GM12874 (cell line): ENCODE results near the gene SPPL2A.

Experiments used
- TF ChIP-seq, protein P1 (sequence below): IDR thresholded peaks from 2 replicates; pipeline ENCODE4 v1.5.1; 2011; ENCODE audit warnings: low read depth, mild to moderate bottlenecking, control low read depth, low read length, moderate library complexity; ENCODE audit not compliant: insufficient read depth

The SPPL2A gene, protein sequence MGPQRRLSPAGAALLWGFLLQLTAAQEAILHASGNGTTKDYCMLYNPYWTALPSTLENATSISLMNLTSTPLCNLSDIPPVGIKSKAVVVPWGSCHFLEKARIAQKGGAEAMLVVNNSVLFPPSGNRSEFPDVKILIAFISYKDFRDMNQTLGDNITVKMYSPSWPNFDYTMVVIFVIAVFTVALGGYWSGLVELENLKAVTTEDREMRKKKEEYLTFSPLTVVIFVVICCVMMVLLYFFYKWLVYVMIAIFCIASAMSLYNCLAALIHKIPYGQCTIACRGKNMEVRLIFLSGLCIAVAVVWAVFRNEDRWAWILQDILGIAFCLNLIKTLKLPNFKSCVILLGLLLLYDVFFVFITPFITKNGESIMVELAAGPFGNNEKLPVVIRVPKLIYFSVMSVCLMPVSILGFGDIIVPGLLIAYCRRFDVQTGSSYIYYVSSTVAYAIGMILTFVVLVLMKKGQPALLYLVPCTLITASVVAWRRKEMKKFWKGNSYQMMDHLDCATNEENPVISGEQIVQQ

DNA sequence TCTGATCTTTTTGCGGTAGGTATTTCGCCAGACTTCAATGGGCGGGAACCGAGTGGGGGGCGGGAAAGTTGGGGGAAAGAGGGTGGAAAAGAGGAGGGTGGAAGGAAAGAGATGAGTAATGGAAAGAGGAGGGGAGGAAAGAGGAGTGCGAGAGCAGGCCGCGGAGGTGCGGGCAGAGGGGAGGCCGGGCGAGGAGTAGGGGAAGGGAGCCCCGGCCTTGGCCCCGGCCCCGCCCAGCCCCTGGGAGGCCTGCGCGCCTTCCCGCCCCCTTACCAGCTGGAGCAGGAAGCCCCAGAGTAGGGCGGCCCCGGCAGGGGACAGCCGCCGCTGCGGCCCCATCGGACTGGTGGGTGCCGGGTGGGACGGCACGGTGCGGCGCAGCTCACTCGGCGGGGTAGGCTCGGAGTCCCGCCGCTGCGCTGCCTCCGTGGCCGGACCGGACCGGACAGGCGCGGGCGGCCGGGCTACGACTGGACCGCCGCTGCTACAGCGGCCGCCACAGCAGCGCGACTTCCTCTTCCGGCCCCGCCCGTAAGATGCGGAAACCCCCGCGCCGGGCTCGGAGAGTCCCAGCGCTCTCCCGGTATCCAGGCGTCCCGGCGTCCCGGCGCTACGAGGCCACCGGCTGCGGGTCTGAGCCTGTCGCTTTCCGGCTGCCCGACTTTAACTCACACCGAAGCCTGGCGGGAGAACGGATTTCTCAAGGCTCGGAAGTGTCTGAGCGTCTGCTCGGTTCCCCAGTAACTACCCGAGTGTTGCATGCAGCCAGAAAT, at the start of gene SPPL2A:
SPPL2A (minus strand) TSS at position 512 of the 773 bp plus-strand sequence; CDS start at position 339, 173 bp downstream.
- TF ChIP-seq, protein P1, sequence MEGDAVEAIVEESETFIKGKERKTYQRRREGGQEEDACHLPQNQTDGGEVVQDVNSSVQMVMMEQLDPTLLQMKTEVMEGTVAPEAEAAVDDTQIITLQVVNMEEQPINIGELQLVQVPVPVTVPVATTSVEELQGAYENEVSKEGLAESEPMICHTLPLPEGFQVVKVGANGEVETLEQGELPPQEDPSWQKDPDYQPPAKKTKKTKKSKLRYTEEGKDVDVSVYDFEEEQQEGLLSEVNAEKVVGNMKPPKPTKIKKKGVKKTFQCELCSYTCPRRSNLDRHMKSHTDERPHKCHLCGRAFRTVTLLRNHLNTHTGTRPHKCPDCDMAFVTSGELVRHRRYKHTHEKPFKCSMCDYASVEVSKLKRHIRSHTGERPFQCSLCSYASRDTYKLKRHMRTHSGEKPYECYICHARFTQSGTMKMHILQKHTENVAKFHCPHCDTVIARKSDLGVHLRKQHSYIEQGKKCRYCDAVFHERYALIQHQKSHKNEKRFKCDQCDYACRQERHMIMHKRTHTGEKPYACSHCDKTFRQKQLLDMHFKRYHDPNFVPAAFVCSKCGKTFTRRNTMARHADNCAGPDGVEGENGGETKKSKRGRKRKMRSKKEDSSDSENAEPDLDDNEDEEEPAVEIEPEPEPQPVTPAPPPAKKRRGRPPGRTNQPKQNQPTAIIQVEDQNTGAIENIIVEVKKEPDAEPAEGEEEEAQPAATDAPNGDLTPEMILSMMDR: no peak

DNA sequence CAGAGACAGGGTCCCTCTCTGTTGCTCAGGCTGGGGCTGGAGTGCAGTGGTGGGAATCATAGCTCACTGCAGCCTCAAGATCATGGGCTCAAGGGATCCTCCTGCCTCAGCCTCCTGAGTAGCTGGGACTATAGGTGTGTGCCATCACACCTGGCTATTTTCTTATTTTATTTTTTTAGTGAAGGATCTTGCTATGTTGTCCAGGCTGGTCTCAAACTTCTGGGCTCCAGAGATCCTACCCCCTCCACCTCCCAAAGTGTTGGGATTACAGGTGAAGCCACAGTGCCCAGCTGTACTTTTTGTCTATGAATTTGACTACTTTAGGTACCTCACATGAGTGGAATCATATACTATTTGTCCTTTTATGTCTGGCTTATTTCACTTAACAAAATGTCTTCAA, 49.1 kb upstream of the SPPL2A start:
- TF ChIP-seq, protein P1: no peak

DNA sequence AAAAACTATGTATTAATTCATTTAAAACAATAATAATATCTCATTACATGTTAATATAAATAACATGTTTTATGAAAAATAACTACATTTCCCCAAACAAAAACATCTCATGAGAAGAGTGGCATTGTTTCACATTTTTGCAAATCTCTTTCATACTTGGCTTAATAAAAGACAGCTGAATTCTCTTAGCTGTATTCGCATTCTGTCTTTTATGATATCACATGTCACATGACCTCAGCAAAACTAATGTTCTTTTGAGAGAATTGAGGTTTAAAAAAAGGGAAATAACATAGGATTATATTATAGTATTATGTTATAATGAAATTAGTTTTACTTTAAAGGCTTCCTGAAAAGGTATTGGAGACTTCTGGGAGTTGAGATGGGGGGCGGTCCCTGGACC, 48.4 kb upstream of the SPPL2A start:
- TF ChIP-seq, protein P1: no peak

DNA sequence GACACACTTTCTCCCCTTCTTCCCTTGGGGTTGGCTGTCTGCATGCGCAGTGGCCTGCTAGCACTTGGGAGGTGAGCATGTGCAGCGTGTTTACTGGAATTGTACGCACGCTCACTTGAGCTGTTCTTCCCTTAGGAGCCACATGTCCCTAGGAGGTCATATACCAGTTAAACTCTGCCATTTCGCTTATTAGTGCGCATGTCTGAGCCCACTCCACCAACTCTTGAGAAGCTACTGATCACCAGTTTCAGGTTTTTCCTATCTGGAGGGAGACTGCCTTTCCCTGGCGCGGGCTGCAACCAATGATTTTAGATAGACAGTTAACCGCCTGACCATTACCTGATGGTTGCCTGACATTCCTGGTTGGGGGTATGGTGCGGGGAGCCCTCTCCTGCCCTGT, 47.6 kb upstream of the SPPL2A start:
- TF ChIP-seq, protein P1: no peak

DNA sequence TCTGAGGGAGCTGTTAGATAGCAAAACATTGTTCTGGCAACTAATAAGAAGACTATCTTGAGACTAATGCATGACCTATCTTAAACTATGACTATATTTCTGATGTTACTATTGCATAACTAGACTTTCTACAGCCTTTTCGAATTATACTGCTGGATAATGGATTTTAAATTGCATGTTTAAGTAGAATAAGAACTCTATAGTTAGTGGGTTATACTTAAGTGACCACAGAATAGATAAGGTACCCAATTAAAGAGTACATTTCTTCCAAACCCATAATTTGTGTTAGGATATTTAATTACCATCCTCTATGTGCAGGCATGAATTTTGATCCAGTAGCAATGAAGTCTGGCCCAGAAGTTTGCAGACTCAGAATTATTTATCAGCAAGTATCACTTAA, 44.6 kb upstream of the SPPL2A start:
- TF ChIP-seq, protein P1: no peak

DNA sequence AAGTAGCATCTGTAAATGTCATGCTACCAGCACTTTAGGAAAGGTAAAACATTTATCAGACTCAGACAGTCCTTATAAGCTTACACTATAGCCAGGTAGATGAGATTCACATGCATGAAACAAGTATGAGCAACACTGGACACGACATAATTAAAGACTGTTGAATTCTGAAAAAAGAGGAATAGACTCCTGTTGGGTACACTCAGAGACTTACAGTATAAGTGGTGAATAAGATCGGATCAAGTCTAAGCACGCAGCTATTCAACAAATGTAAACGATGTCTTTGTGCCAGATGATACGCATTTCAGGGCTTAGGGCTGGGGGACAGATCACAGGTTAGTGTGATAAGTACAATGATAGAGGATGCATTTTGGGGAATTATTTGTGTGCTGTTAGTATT, 43.2 kb upstream of the SPPL2A start:
- TF ChIP-seq, protein P1: no peak

DNA sequence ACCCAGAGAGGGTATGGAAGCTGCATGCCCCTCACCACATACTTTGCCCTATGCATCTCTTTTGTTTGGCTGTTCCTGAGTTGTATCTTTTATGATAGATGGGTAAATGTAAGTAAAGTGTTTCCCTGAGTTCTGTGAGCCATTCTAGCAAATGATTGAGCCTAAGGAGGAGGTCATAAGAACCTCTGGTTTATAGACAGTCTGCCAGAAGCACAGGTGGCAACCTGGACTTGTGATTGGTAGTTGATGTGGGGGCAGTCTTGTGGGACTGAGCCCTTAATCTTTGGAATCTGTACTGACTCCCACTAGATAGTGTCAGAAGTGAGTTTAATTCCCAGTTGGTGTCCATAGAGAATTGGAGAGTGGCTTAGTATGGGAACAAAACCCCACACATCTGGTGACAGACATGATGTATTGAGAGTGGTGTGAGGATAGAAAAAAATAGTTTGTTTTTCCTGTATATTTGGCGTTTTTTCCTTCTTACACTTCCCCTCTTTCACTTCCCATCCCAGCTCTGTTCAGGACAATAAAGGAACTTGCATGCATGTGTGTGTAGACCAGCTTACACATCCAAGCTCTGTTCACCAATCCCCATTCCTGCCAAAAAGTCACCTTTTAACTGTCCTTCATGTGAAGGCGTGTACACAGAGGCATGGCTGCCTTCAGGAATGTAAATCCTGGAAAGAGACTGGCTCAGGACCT, 38.1 kb upstream of the SPPL2A start:
- TF ChIP-seq, protein P1: no peak
